GM18507 (cell line): ENCODE data around the gene ZNF324B.
A peak's percentile ranks its signal among the peaks of the same experiment; 100 is the strongest.
"Not testable (repeated sequence)": the region's sequence is repeated elsewhere in the genome, so short reads cannot be mapped to it uniquely, and the experiment has no call there.

Experiments
- DNase-seq: peaks from one replicate; pipeline ENCODE4 v3.0.0; 2011; ENCODE audit warnings: low read depth; ENCODE audit not compliant: insufficient read length; ENCODE audit errors: extremely low spot score
- FAIRE-seq: peaks from 2 replicates; lab custom pipeline; 2011; peaks lifted over from hg19 to GRCh38; lab: Jason Lieb, UNC

ZNF324B gene

GRCh38 chr19:58450856-58451357 is 515 bp upstream of the ZNF324B start:
- FAIRE-seq (no peak), DNase-seq (no peak)

- FAIRE-seq (no peak), DNase-seq (no peak)
These were observed 2.3 kb downstream of the ZNF324B start for GRCh38 chr19:58453743-58454142.

GRCh38 chr19:58455306-58455705 is 3.9 kb downstream of the ZNF324B start:
- DNase-seq (no peak), FAIRE-seq (no peak)

GRCh38 chr19:58456111-58456510 is 4.7 kb downstream of the ZNF324B start:
- no peak for DNase-seq
- no peak for FAIRE-seq

- FAIRE-seq: no peak
- no peak for DNase-seq
These were observed 8.6 kb downstream of the ZNF324B start for GRCh38 chr19:58460039-58460438.

- no peak for DNase-seq
- no peak for FAIRE-seq
These were observed 14.8 kb downstream of the ZNF324B start for GRCh38 chr19:58466089-58466759.

- FAIRE-seq (peak; percentile 97), DNase-seq (peak; percentile 96)
These were observed 15.6 kb downstream of the ZNF324B start, which contains the start of gene ZNF324 for GRCh38 chr19:58466760-58467589. TSS of gene ZNF324 (plus strand) at chr19:58467080. CDS start at chr19:58469186, 2,106 bp downstream.

GRCh38 chr19:58468216-58468839 is 16.9 kb downstream of the ZNF324B start:
- FAIRE-seq: no peak

GRCh38 chr19:58469241-58470013 is 18.0 kb downstream of the ZNF324B start:
- no peak for DNase-seq
- no peak for FAIRE-seq

More at GRCh38 chr19:58468216-58468839, 16.9 kb downstream of the ZNF324B start:
- no peak for DNase-seq

GRCh38 chr19:58470837-58471543 is 19.6 kb downstream of the ZNF324B start:
- FAIRE-seq, DNase-seq: not testable (repeated sequence)

- DNase-seq (no peak), FAIRE-seq (no peak)
These were observed 20.3 kb downstream of the ZNF324B start for GRCh38 chr19:58471736-58472135.

GRCh38 chr19:58473775-58474174 is 22.4 kb downstream of the ZNF324B start:
- no peak for FAIRE-seq
- DNase-seq: no peak

GRCh38 chr19:58474291-58474996 is 23.0 kb downstream of the ZNF324B start:
- DNase-seq: no peak
- FAIRE-seq: no peak

GRCh38 chr19:58474997-58475713 is 23.7 kb downstream of the ZNF324B start:
- FAIRE-seq (no peak), DNase-seq (no peak)

GRCh38 chr19:58475714-58476497 is 24.5 kb downstream of the ZNF324B start, which contains the start of gene ZNF446:
TSS of gene ZNF446 (plus strand) at chr19:58476352. CDS start at chr19:58477219, 867 bp downstream.
- FAIRE-seq: peak; percentile 99

GRCh38 chr19:58476498-58477015 is 25.1 kb downstream of the ZNF324B start:
- no peak for DNase-seq
- no peak for FAIRE-seq

More at GRCh38 chr19:58475714-58476497, 24.5 kb downstream of the ZNF324B start, which contains the start of gene ZNF446:
- peak; percentile 87 for DNase-seq
